ENCODE results near the gene CFAP46.

GRCh38 chr10:132979491-132980425, 37.4 kb upstream of the CFAP46 start:
- TF ChIP-seq CTCF (IDR thresholded peaks at IDR 0.05): no peak
- TF ChIP-seq POLR2A (IDR thresholded peaks at IDR 0.05; ENCODE audit: low read depth): no peak
